Superior temporal gyrus (tissue), 1 donor: ENCODE results near the gene APOA1.

ENCODE experiments used
- DNase-seq: peaks from one replicate; pipeline ENCODE4 v3.0.0-alpha.2; 2016; ENCODE audit errors: extremely low spot score

APOA1 gene

GRCh38 chr11:116833816-116834534, 3.4 kb downstream of the APOA1 start:
- DNase-seq: no peak

- DNase-seq: no peak
Measured at GRCh38 chr11:116833491-116833815, 4.0 kb downstream of the APOA1 start.

- no peak for DNase-seq
Measured at GRCh38 chr11:116832350-116833290, 4.8 kb downstream of the APOA1 start.

- DNase-seq: no peak
Measured at GRCh38 chr11:116831790-116832349, 5.6 kb downstream of the APOA1 start.

GRCh38 chr11:116830184-116830912, 7.1 kb downstream of the APOA1 start:
- no peak for DNase-seq

GRCh38 chr11:116829525-116830183, 7.8 kb downstream of the APOA1 start, which contains the start of gene APOC3:
Gene APOC3, plus strand, starts transcription at chr11:116829907. Its CDS starts 676 bp downstream, at chr11:116830583.
- no peak for DNase-seq

GRCh38 chr11:116828632-116829524, 8.5 kb downstream of the APOA1 start:
- DNase-seq: no peak

- DNase-seq: no peak
Measured at GRCh38 chr11:116827461-116827860, 10.0 kb downstream of the APOA1 start.

GRCh38 chr11:116826751-116827431, 10.5 kb downstream of the APOA1 start:
- no peak for DNase-seq

- DNase-seq: no peak
Measured at GRCh38 chr11:116825854-116826750, 11.3 kb downstream of the APOA1 start.

GRCh38 chr11:116825434-116825833, 12.0 kb downstream of the APOA1 start:
- no peak for DNase-seq

GRCh38 chr11:116823031-116823843, 14.2 kb downstream of the APOA1 start, which contains the start of gene APOA4:
Gene APOA4, minus strand, starts transcription at chr11:116823304. Its CDS starts 113 bp downstream, at chr11:116823191.
- no peak for DNase-seq

- DNase-seq: no peak
Measured at GRCh38 chr11:116822575-116822974, 14.8 kb downstream of the APOA1 start.

- DNase-seq: no peak
Measured at GRCh38 chr11:116821050-116821918, 16.1 kb downstream of the APOA1 start.

- no peak for DNase-seq
Measured at GRCh38 chr11:116819049-116819448, 18.4 kb downstream of the APOA1 start.

GRCh38 chr11:116814502-116814901, 22.9 kb downstream of the APOA1 start:
- no peak for DNase-seq
